Prostate gland (tissue), 2 donors: ENCODE data around the gene ZNF329. TPM values are rescaled to one million over a fixed set of nuclear protein-coding genes. Genes with fewer than 3 reads are reported as not detected.

Source experiments
- DNase-seq: peaks from one replicate; pipeline ENCODE4 v3.0.0-alpha.2; 2019; ENCODE audit warnings: low spot score
- H3K27ac ChIP-seq, 2 donors: fragments of 200-600 bp; sonication (generic); 2 replicates each; pipeline ENCODE4 v1.5.1; 2017 to 2019
- H3K27me3 ChIP-seq: fragments of 200-600 bp; sonication (generic); replicated peaks from 2 replicates; pipeline ENCODE4 v1.5.1; 2019; ENCODE audit not compliant: insufficient read depth
- H3K36me3 ChIP-seq, 2 donors: fragments of 200-600 bp; sonication (generic); 1 replicate in 1 of 2; 2 replicates in 1 of 2; pipeline versions ENCODE4 v1.5.1 to v1.8.1; 2017 to 2019
- H3K4me1 ChIP-seq: fragments of 200-600 bp; sonication (generic); replicated peaks from 2 replicates; pipeline ENCODE4 v1.5.1; 2019
- H3K4me3 ChIP-seq, 2 donors: fragments of 200-600 bp; sonication (generic); 2 replicates each; pipeline ENCODE4 v1.5.1; 2017 to 2019
- H3K9me3 ChIP-seq: fragments of 200-600 bp; sonication (generic); 2 replicates; pipeline ENCODE4 v1.5.1; 2017
- POLR2A ChIP-seq: fragments of 450-650 bp; IDR thresholded peaks from one replicate; pipeline ENCODE4 v1.6.1; 2016; ENCODE audit warnings: antibody characterized with exemption, mild to moderate bottlenecking
- POLR2AphosphoS5 ChIP-seq: sonication (generic); formaldehyde crosslinking; IDR thresholded peaks from one replicate; pipeline ENCODE4 v1.6.1; 2017; ENCODE audit warnings: antibody characterized with exemption
- WGBS: methylation state at CpG from one replicate; pipeline ENCODE4 v1.1.5; 2018; 5-methylcytosine and 5-hydroxymethylcytosine counted together
- intact Hi-C: fragments of 100-400 bp; cut with DNase I; formaldehyde crosslinking; loops from one replicate; pipeline ENCODE4 v1.14.2; 2022
- total RNA-seq, 2 donors: library from RNA; depleted of rRNA; stranded (reverse); fragments of >200 nt; gene quantifications; one replicate each; pipeline ENCODE4 v1.1.0, GENCODE V29; 2016
- TF ChIP-seq, protein P1 (sequence below), 4 experiments: fragments of 200-600 bp in 2 of 4; fragments of 450-650 bp in 2 of 4; sonication (generic) in 2 of 4; IDR thresholded peaks; 1 replicate in 3 of 4; 2 replicates in 1 of 4; pipeline ENCODE4 v1.5.1; 2016 to 2019; ENCODE audit warnings: antibody characterized with exemption in 4 of 4, mild to moderate bottlenecking in 2 of 4, moderate library complexity in 2 of 4

The ZNF329 gene
- total RNA-seq, 2 donors from 2014 or later: 14.7 to 18.4 TPM

- 88% methylated on average over 5 of the region's 5 CpGs for WGBS
Observed at GRCh38 chr19:58118979-58119733, 31.4 kb downstream of the ZNF329 start.

DNA sequence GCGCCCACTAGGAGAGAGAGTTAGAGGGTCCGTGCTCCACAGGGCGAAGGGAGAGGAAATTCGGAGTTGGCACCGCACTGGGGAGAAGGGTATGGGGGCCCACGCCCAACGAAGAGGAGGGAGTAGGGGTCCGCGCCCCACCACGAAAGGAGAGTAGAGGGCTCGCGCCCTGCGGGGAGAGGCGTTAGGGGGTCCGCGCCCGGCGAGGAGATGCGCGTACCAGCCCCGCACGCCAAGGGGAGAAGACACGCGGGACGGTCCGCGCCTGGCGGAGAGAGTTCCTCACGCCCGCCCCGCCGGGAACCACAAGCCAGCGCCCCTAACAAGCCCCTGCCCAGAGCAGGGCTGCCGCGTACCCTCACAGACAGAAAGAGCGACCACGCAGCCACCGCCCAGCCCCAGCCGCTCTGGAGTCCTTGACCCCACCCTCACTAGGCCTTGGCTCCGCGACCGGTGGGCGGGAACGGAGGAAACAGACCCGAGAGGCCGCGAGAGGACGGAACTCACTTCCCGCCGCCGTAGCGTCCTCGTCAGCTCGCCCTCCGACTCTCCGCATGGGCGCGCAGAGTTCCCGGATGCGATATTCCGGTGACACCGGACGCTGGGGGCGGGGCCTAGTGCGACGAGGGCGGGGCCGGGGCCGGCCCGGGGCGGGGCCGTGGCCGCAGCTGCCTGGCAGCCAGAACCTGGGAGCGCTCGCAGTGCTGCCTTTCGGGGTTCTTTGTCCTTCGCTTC lies 32.6 kb downstream of the ZNF329 start:
- DNase-seq: no peak
- Histone ChIP-seq H3K36me3 (no peaks in the 10 kb centered on the region), H3K27ac (no peak overlapping the region), H3K27me3 (no peaks in the 10 kb centered on the region), H3K9me3 (no peaks in the 10 kb centered on the region), H3K4me1 (no peaks in the 10 kb centered on the region), H3K4me3 (no peak overlapping the region)
- intact Hi-C loops: no loop called here
- WGBS: 8% methylated on average over 72 of the region's 77 CpGs
- TF ChIP-seq, protein P1, sequence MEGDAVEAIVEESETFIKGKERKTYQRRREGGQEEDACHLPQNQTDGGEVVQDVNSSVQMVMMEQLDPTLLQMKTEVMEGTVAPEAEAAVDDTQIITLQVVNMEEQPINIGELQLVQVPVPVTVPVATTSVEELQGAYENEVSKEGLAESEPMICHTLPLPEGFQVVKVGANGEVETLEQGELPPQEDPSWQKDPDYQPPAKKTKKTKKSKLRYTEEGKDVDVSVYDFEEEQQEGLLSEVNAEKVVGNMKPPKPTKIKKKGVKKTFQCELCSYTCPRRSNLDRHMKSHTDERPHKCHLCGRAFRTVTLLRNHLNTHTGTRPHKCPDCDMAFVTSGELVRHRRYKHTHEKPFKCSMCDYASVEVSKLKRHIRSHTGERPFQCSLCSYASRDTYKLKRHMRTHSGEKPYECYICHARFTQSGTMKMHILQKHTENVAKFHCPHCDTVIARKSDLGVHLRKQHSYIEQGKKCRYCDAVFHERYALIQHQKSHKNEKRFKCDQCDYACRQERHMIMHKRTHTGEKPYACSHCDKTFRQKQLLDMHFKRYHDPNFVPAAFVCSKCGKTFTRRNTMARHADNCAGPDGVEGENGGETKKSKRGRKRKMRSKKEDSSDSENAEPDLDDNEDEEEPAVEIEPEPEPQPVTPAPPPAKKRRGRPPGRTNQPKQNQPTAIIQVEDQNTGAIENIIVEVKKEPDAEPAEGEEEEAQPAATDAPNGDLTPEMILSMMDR (IDR thresholded peaks at IDR 0.05): no peak
- TF ChIP-seq POLR2AphosphoS5 (no peak), POLR2A (no peak)

More at GRCh38 chr19:58118979-58119733, 31.4 kb downstream of the ZNF329 start:
- Histone ChIP-seq H3K36me3 (no peaks in the 10 kb centered on the region), H3K4me3 (no peak overlapping the region), H3K9me3 (no peaks in the 10 kb centered on the region), H3K27ac (no peak overlapping the region), H3K4me1 (no peaks in the 10 kb centered on the region), H3K27me3 (no peaks in the 10 kb centered on the region)
- DNase-seq: no peak
- TF ChIP-seq POLR2A: no peak
- intact Hi-C loops: no loop called here

GRCh38 chr19:58108546-58108817 lies 42.1 kb downstream of the ZNF329 start:
- Histone ChIP-seq H3K36me3 (no peaks in the 10 kb centered on the region), H3K4me3 (no peak overlapping the region), H3K4me1 (no peaks in the 10 kb centered on the region), H3K27ac (no peak overlapping the region), H3K27me3 (no peaks in the 10 kb centered on the region), H3K9me3 (no peaks in the 10 kb centered on the region)
- 92% methylated on average over 3 of the region's 3 CpGs for WGBS
- DNase-seq: no peak
- TF ChIP-seq POLR2AphosphoS5 (no peak), POLR2A (no peak)
- TF ChIP-seq, protein P1 (IDR thresholded peaks at IDR 0.05): no peak
- intact Hi-C loops: no loop called here

- no peak for DNase-seq
- Histone ChIP-seq H3K4me1 (no peaks in the 10 kb centered on the region), H3K4me3 (no peak overlapping the region), H3K27me3 (no peaks in the 10 kb centered on the region), H3K27ac (no peak overlapping the region), H3K36me3 (no peaks in the 10 kb centered on the region), H3K9me3 (no peaks in the 10 kb centered on the region)
- intact Hi-C loops: no loop called here
- TF ChIP-seq POLR2A (no peak), POLR2AphosphoS5 (no peak)
- TF ChIP-seq, protein P1 (IDR thresholded peaks at IDR 0.05): no peak
- 92% methylated on average over 7 of the region's 7 CpGs for WGBS
Observed at GRCh38 chr19:58107778-58108545, 42.6 kb downstream of the ZNF329 start.

DNA sequence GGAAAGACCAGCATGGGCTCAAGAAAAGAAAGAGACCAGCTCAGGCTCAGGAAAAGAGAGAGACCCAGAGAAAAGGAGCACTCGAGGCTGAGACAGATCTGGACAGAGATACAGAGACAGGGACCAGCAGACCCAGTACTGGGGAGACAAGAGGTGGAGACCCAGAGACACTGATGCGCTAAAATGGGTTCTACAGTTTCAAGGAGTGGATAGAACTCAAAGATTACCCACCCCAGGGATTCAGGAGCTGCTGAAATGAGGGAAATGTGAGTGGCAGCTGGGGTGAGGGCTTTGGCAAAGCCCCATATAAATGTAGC lies 51.9 kb downstream of the ZNF329 start:
- Histone ChIP-seq H3K4me1 (peaks cover 3% of the 10 kb centered on the region), H3K27ac (peak overlapping the region; percentile 86 to 88), H3K9me3 (no peaks in the 10 kb centered on the region), H3K36me3 (no peaks in the 10 kb centered on the region), H3K4me3 (peak overlapping the region; percentile 80 to 93), H3K27me3 (no peaks in the 10 kb centered on the region)
- intact Hi-C loops: no loop called here
- 15% methylated on average over 2 of the region's 2 CpGs for WGBS
- TF ChIP-seq POLR2A (no peak), POLR2AphosphoS5 (no peak)
- TF ChIP-seq, protein P1 (IDR thresholded peaks at IDR 0.05): no peak
- no peak for DNase-seq
